Astrocyte of the cerebellum (primary cell): Measurements from ENCODE around the gene PXDC1.

ENCODE experiments used
- DNase-seq: peaks from one replicate; pipeline ENCODE4 v3.0.0-alpha.2; 2011; ENCODE audit warnings: low read depth
- H3K4me3 ChIP-seq: 2 replicates; pipeline ENCODE4 v1.5.1; 2011; ENCODE audit warnings: mild to moderate bottlenecking, low read depth, low read length, moderate library complexity
- in situ Hi-C: cut with HindIII; loops from 2 replicates; pipeline ENCODE4 v1.10.0; 2017; ENCODE audit warnings: low sequenced_read_pairs
- TF ChIP-seq, protein P1 (sequence below): IDR thresholded peaks from 2 replicates; pipeline ENCODE4 v1.5.1; 2012; ENCODE audit warnings: low read length, low read depth, moderate library complexity, mild to moderate bottlenecking; ENCODE audit errors: missing control alignments

The PXDC1 gene

DNA sequence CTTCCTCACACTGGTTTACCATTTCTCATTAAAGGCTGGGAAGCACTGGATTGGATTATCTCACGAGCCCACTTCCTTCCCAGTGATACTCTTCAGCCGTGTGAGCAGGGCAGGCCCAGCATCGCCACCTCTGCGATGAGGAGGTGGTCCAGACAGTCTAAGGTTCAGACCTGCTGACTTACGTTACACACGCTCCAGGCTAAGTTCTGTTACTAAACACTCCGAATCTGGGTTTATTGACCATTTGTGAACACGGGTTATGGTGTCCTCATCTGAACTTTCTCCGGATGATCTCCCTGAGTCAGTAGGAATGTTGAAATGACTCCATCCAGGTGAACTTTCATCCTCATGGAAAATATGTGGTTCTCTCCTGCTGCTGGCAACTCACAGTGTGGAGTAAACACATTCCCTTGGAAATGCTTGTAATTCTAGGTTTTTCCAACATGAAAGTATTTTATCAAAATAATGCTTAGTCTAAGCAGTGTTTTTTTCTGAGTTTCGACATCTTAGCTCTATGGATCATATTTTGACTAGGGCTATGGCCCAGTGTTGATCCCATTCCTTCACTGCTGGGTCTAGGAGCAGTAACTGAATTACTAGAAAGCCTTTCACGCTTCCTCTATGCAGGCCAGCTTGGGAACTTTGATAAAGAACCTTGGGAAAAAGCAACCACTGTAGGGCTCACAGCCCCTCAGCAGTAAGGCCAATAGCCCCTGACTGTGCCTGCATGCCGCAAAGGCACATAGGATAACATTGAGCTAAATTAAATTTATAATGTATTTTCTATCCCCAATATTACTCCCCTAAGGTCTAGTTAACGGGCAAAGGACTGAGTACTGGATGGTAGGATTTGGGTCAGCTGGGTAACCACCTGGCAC lies 37.7 kb upstream of the PXDC1 start:
- in situ Hi-C loops: no loop called here

DNA sequence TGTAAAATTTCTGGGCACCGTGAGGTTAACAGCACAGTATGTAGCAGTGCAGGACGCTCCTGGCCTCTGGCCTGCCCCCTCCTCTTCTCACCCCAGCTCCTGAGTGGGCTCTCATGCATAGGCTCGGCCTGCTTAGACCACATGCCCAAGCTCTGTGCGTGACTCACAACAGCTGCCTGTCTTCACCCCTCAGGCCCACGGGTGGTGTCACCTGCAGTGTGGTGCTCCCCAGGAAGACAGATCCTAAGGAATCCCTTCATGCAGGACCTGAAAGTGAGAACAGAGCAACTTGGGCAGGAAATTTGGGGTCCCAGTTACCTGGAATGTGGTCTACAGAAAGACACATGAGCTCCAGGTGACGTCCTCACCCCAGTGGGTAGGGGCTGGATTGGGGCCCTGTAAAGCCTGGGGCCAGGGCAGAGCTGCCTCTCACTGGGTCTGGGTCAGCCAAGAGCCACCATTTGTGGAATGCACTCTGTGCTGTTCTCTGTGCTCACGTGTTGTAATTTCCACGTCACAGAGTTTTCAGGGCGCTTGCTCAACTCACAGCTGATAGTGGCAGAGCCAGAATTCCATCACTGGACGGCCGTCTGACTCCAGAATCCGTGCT lies 37.0 kb upstream of the PXDC1 start:
- TF ChIP-seq, protein P1, sequence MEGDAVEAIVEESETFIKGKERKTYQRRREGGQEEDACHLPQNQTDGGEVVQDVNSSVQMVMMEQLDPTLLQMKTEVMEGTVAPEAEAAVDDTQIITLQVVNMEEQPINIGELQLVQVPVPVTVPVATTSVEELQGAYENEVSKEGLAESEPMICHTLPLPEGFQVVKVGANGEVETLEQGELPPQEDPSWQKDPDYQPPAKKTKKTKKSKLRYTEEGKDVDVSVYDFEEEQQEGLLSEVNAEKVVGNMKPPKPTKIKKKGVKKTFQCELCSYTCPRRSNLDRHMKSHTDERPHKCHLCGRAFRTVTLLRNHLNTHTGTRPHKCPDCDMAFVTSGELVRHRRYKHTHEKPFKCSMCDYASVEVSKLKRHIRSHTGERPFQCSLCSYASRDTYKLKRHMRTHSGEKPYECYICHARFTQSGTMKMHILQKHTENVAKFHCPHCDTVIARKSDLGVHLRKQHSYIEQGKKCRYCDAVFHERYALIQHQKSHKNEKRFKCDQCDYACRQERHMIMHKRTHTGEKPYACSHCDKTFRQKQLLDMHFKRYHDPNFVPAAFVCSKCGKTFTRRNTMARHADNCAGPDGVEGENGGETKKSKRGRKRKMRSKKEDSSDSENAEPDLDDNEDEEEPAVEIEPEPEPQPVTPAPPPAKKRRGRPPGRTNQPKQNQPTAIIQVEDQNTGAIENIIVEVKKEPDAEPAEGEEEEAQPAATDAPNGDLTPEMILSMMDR: no peak

More for the DNA sequence above, 37.7 kb upstream of the PXDC1 start:
- no peak overlapping the region for H3K4me3 ChIP-seq
- TF ChIP-seq, protein P1: no peak
- DNase-seq: peak; percentile 83

DNA sequence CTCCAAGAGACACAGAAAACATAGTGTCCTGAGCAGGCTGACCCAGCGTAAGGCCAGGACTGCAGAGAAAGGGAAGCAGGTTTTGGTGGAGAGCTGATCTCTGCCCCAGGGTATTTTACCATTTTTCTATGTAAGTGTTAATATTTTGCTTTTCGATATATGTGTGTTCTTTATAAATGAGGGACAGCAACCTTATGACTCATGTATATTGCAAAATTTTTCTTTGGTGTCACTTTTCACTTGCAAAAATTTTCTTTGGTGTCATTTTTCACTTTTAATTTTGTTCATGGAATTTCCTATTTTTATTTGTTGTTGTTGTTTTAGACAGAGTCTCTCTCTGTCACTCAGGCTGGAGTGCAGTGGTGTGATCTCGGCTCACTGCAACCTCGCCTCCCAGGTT lies 34.6 kb upstream of the PXDC1 start:
- in situ Hi-C loops: no loop called here
- TF ChIP-seq, protein P1: no peak
- H3K4me3 ChIP-seq: no peak overlapping the region
- DNase-seq: no peak

More for the DNA sequence above, 37.0 kb upstream of the PXDC1 start:
- DNase-seq: no peak
- H3K4me3 ChIP-seq: no peak overlapping the region
- in situ Hi-C loops: no loop called here

DNA sequence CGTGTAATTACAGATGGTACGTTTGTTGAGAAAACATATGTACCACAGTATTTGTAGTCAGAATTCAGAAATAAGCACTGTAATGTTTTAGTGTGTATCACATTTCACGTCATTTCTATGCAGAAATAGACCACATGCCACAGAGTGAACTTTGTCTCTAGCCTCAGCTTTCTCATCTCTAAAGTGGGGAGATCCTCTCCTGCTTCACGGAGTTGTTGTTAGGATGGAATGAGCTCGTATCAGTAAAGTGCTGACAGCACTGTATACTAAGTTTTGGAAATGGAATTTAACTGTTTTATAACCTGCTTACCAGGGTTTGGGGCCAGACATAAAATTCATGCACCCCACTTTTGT lies 34.2 kb upstream of the PXDC1 start:
- TF ChIP-seq, protein P1: no peak
- no peak overlapping the region for H3K4me3 ChIP-seq
- no peak for DNase-seq
- in situ Hi-C loops: no loop called here

DNA sequence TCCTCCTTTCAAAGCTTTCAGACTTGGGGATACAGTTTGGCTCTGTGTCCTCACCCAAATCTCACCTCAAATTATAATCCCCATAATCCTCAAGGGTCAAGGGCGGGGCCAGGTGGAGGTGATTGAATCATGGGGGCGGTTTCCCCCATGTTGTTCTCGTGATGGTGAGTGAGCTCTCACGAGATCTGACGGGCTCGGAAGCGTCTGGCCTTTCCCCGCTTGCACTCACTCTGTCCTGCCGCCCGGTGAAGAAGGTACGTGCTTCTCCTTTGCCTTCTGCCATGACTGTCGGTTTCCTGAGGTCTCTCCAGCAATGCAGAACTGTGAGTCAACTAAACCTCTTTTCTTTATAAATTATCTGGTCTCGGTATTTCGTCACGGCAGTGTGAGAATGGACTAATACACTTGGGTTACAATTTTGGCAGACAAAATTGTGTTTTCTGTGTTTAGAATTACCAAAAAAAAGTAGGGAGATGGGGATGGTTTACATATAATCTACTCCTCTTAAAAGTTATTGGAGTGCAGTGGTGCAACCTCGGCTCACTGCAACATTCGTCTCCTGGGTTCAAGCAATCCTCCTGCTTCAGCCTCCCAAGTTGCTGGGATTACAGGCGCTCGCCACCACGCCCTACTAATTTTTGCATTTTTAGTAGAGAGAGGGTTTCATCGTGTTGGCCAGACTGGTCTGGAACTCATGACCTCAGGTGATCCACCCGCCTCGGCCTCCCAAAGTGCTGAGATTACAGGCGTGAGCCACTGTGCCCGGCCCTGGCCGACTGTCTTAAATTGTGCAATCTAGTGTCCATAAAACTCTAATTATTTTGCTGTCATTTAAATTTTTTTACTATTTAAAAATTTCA lies 33.6 kb upstream of the PXDC1 start:
- no peak for DNase-seq
- in situ Hi-C loops: no loop called here
- TF ChIP-seq, protein P1: no peak
- no peak overlapping the region for H3K4me3 ChIP-seq

DNA sequence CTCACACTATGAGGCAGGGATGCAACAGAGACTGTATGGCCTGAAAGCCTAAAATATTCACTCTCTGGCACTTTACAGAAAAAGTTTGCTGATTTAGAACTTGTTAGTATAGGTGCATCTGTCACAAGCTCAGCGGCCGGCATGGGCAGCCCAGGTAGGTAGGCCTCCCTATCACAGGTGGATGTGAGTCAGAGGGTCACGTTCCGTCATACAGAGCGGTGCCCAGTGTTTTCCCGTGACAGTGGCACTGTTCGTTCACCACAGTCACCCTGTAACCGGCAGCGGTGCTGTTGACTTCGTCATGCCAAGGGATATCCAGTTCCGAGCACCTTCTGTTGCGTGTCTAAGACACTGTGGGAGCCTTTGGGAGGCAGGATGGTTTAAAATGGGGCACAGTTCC lies 32.9 kb upstream of the PXDC1 start:
- no peak overlapping the region for H3K4me3 ChIP-seq
- no peak for DNase-seq
- in situ Hi-C loops: no loop called here
- TF ChIP-seq, protein P1: no peak
